Measurements from ENCODE around the gene MED12L.

GRCh38 chr3:151407928-151408327, 322.5 kb downstream of the MED12L start:
- no peak for TF ChIP-seq CTCF (IDR thresholded peaks at IDR 0.05)
- TF ChIP-seq POLR2AphosphoS5 (IDR thresholded peaks at IDR 0.05) = no peak
- no peak for TF ChIP-seq POLR2A (IDR thresholded peaks at IDR 0.05; ENCODE audit: low read depth)
